Measurements from ENCODE around the gene ACAA1.

The ACAA1 gene

DNA sequence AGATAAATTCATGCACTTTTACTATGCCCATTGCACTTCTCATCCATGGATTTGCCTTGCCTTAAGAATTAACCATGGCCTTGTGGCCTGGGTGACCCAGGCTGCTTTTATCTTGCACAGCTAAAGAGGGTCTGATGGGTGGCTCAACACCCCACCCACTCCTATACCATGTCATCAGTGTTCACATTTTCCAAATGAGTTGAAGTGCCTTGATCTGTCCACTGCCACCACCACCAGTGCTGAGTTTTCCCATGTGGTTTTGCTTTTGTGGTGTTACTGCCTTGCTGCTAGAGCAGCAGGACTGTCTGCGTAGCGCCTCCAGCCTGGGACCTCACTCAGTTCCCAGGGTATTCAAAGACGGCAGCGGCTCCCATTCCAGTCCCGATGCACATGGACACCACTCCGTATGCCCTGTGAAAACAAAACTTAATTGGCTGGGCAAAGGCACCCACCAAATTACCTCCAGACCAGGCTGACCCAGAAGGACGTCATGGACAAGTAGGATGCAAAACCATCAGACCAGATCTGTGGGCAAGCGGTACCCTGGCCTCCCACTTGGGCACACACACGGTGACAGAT lies 14.1 kb downstream of the ACAA1 start:
- H3K4me3 ChIP-seq (replicated peaks; ENCODE audit: low read depth, low read length) = no peak overlapping the region
- TF ChIP-seq, protein P1, sequence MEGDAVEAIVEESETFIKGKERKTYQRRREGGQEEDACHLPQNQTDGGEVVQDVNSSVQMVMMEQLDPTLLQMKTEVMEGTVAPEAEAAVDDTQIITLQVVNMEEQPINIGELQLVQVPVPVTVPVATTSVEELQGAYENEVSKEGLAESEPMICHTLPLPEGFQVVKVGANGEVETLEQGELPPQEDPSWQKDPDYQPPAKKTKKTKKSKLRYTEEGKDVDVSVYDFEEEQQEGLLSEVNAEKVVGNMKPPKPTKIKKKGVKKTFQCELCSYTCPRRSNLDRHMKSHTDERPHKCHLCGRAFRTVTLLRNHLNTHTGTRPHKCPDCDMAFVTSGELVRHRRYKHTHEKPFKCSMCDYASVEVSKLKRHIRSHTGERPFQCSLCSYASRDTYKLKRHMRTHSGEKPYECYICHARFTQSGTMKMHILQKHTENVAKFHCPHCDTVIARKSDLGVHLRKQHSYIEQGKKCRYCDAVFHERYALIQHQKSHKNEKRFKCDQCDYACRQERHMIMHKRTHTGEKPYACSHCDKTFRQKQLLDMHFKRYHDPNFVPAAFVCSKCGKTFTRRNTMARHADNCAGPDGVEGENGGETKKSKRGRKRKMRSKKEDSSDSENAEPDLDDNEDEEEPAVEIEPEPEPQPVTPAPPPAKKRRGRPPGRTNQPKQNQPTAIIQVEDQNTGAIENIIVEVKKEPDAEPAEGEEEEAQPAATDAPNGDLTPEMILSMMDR (IDR thresholded peaks at IDR 0.05; ENCODE audit: low read depth, low read length, missing control alignments) = no peak
- no peak for DNase-seq (ENCODE audit: extremely low read depth, low read depth)

DNA sequence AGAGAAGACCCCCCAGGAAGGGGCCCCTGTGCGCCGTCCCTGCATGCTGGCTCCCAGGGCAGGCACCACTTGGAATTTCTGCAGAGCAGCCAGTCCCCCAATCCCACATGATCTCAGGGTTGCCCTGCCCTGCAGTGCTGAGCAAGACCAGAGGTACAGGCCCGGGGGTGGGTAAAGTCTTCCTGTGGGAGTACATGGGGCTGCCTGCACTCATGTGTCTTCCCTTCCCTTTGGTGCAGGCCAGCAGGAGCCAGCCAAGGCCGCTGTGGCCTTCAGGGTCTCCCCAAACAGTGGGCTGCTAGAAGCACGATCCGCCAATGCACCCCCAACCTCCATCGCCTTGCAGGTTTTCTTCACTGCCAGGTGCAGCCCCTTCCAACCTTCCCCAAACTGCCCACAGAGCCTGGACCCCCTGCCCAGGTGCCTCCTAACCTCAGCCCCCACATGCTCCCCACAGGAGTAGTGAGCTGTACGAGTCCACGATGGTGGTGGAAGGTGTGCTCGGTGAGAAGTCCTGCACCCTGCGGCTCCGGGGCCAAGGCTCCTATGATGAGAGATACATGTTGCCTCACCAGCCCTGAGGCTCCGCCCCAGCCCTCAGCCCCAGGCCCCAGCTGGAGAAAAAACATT lies 15.0 kb downstream of the ACAA1 start:
- no peak for DNase-seq (ENCODE audit: extremely low read depth, low read depth)
- H3K4me3 ChIP-seq (replicated peaks; ENCODE audit: low read depth, low read length) = no peak overlapping the region
- TF ChIP-seq, protein P1 (IDR thresholded peaks at IDR 0.05; ENCODE audit: low read depth, low read length, missing control alignments) = no peak

DNA sequence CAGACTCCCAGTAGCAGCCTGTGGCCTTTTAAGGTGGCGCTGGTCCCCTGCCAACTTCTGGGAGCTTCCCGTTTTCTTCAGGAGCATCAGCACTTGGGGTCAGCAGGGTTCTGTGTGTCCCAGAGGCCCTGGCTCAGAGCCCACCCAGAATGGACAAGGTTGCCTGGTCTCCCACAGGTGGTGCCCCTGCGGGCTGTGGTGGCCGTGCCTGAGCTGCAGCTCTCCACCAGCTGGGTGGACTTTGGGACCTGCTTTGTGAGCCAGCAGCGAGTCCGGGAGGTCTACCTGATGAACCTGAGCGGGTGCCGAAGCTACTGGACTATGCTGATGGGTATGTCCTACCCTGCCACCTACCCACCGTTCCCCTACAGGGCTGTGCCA lies 15.5 kb downstream of the ACAA1 start:
- no peak for DNase-seq (ENCODE audit: extremely low read depth, low read depth)
- TF ChIP-seq, protein P1 (IDR thresholded peaks at IDR 0.05; ENCODE audit: low read depth, low read length, missing control alignments) = no peak
- H3K4me3 ChIP-seq (replicated peaks; ENCODE audit: low read depth, low read length) = no peak overlapping the region

GRCh38 chr3:38120693-38121450 lies 16.1 kb downstream of the ACAA1 start:
- H3K4me3 ChIP-seq (replicated peaks; ENCODE audit: low read depth, low read length) = no peak overlapping the region
- TF ChIP-seq, protein P1 (IDR thresholded peaks at IDR 0.05; ENCODE audit: low read depth, low read length, missing control alignments) = no peak
- DNase-seq (ENCODE audit: extremely low read depth, low read depth) = no peak

GRCh38 chr3:38119821-38120692 lies 16.9 kb downstream of the ACAA1 start:
- no peak overlapping the region for H3K4me3 ChIP-seq (replicated peaks; ENCODE audit: low read depth, low read length)
- DNase-seq (ENCODE audit: extremely low read depth, low read depth) = no peak
- TF ChIP-seq, protein P1 (IDR thresholded peaks at IDR 0.05; ENCODE audit: low read depth, low read length, missing control alignments) = no peak

GRCh38 chr3:38119248-38119544 lies 17.7 kb downstream of the ACAA1 start:
- DNase-seq (ENCODE audit: extremely low read depth, low read depth) = no peak
- TF ChIP-seq, protein P1 (IDR thresholded peaks at IDR 0.05; ENCODE audit: low read depth, low read length, missing control alignments) = no peak
- H3K4me3 ChIP-seq (replicated peaks; ENCODE audit: low read depth, low read length) = no peak overlapping the region

Data from HFF-Myc (cell line).